Pancreas (tissue), 10 donors: Measurements from ENCODE around the gene SNTG2. TPM values are rescaled to one million over a fixed set of nuclear protein-coding genes. Genes with fewer than 3 reads are reported as not detected.

Experiments used
- ATAC-seq, 4 donors: fragments of 200-7000 bp; cut with Tn5 transposase; one replicate each; pipeline versions ENCODE4 v1.8.0 to v1.9.1; 2020; ENCODE audit warnings: mild to moderate bottlenecking in 4 of 4, moderate library complexity in 4 of 4
- DNase-seq, 6 donors: peaks; one replicate each; pipeline ENCODE4 v3.0.0-alpha.2; 2020
- FAIRE-seq: peaks from 2 replicates; lab custom pipeline; 2012; peaks lifted over from hg19 to GRCh38; lab: Jason Lieb, UNC
- H3K27ac ChIP-seq, 4 donors: fragments of 200-600 bp; sonication (generic); 1 replicate in 3 of 4; 2 replicates in 1 of 4; pipeline versions ENCODE4 v1.5.0 to v1.8.0; 2020
- H3K27me3 ChIP-seq, 4 donors: fragments of 200-600 bp; one replicate each; pipeline ENCODE4 v1.8.0; 2021
- H3K36me3 ChIP-seq, 3 donors: fragments of 200-600 bp; sonication (generic) in 1 of 3; one replicate each; pipeline versions ENCODE4 v1.5.0 to v1.8.0; 2020 to 2021
- H3K4me1 ChIP-seq, 3 donors: fragments of 200-600 bp; one replicate each; pipeline ENCODE4 v1.8.0; 2021
- H3K4me3 ChIP-seq, 4 donors: fragments of 200-600 bp; sonication (generic) in 2 of 4; one replicate each; pipeline versions ENCODE4 v1.5.0 to v1.8.0; 2020 to 2021
- H3K9me3 ChIP-seq, 4 donors: fragments of 200-600 bp; one replicate each; pipeline ENCODE4 v1.8.0; 2021
- CTCF ChIP-seq, 4 donors: fragments of 200-600 bp; sonication (generic) in 3 of 4; IDR thresholded peaks; one replicate each; pipeline versions ENCODE4 v1.5.0 to v1.8.0; 2021; ENCODE audit warnings: antibody characterized with exemption in 4 of 4
- WGBS, 2 donors: extraction: QIAGEN DNeasy Blood & Tissue Kit; methylation state at CpG; one replicate each; pipeline ENCODE4 v1.1.7; 2013; 5-methylcytosine and 5-hydroxymethylcytosine counted together
- intact Hi-C, 3 donors: fragments of 100-400 bp; cut with DNase I; formaldehyde crosslinking; loops; one replicate each; pipeline versions ENCODE4 v1.11.1 to v1.14.2; 2022
- polyA plus RNA-seq, 2 donors: library from polyadenylated mRNA; stranded (reverse); fragments of 200-250 nt; gene quantifications; one replicate each; pipeline ENCODE4 v1.2.3, GENCODE V29; 2013
- total RNA-seq, 6 donors: library from RNA; stranded (reverse); fragmentation: NEBNext Ultra II Directional in 4 of 6; extraction: Animal tissue kit (Norgen Biotek cat#: 25700) in 4 of 6; gene quantifications; one replicate each; pipeline versions ENCODE4 v1.2.1 to v1.2.4, GENCODE V29; 2021 to 2023
- donor health status: healthy with polysubstance abuse.
- donor health status: DM: no; HTN: no; CAD: no; lungs with moderate emphysema.
- donor health status: DM: no; HTN: no; CAD: no.
- donor health status: control.
- donor health status: control.
- donor health status: Bipolar disorder and iron deficiency.
- donor health status: DM: yes; HTN: yes; CAD: no.
- donor health status: DM: no; HTN: no; CAD: no.
- donor health status: DM: no; HTN: no; CAD: no.
- donor health status: DM: yes; HTN: yes; CAD: no.

The SNTG2 gene
- total and polyA plus RNA-seq, 8 donors = 1.4 to 19.2 (median 4.6) TPM

GRCh38 chr2:925711-926110, 24.9 kb upstream of the SNTG2 start:
- no peak for ATAC-seq
- H3K27me3 ChIP-seq = no peaks in the 10 kb centered on the region
- 77 to 82% methylated on average over 8 of the region's 8 CpGs for WGBS, 2 donors
- H3K4me1 ChIP-seq = peaks cover 0 to 2% (median 0%) of the 10 kb centered on the region in 3 donors
- TF ChIP-seq CTCF (IDR thresholded peaks at IDR 0.05) = no peak
- H3K36me3 ChIP-seq = no peaks in the 10 kb centered on the region
- intact Hi-C loops = no loop called here
- DNase-seq = no peak
- H3K27ac ChIP-seq = no peak overlapping the region
- H3K4me3 ChIP-seq = no peak overlapping the region
- H3K9me3 ChIP-seq = no peaks in the 10 kb centered on the region
- no peak for FAIRE-seq

- no peak for TF ChIP-seq CTCF (IDR thresholded peaks at IDR 0.05)
- FAIRE-seq (no peak), DNase-seq (no peak), ATAC-seq (no peak)
- 66 to 85% methylated on average over 12 of the region's 12 CpGs for WGBS, 2 donors
- no peak overlapping the region for H3K4me3 ChIP-seq
- no peaks in the 10 kb centered on the region for H3K27me3 ChIP-seq
- H3K4me1 ChIP-seq = peaks cover 0 to 4% (median 0%) of the 10 kb centered on the region in 3 donors
- no peak overlapping the region for H3K27ac ChIP-seq
- intact Hi-C loops = no loop called here
- no peaks in the 10 kb centered on the region for H3K9me3 ChIP-seq
- H3K36me3 ChIP-seq = no peaks in the 10 kb centered on the region
Observed at GRCh38 chr2:926259-926793, 24.3 kb upstream of the SNTG2 start.

DNA sequence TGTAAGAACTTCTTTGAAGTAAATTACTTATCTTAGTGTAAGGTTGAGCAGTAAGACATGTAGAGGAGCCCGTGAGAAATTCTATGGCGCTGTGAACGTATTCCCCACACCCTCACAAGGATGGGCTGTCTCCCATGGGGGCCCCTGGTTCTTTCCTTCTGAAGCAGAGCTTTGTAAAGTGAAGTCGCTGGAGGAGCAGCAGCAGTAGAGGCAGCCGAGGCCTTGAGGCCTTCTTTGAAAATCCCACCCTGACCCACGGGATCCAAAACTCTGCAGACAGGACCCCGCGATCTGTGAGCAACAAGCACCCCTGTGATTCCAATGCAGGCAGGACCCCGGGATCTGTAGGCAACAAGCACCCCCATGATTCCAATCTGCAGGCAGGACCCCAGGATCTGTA, 23.8 kb upstream of the SNTG2 start:
- H3K4me1 ChIP-seq = peaks cover 0 to 4% (median 0%) of the 10 kb centered on the region in 3 donors
- intact Hi-C loops = no loop called here
- DNase-seq (no peak), FAIRE-seq (no peak), ATAC-seq (no peak)
- no peaks in the 10 kb centered on the region for H3K27me3 ChIP-seq
- H3K36me3 ChIP-seq = no peaks in the 10 kb centered on the region
- WGBS, 2 donors = 79 to 83% methylated on average over 9 of the region's 9 CpGs
- TF ChIP-seq CTCF (IDR thresholded peaks at IDR 0.05) = no peak
- H3K27ac ChIP-seq = no peak overlapping the region
- H3K9me3 ChIP-seq = no peaks in the 10 kb centered on the region
- no peak overlapping the region for H3K4me3 ChIP-seq

- FAIRE-seq = no peak
- H3K27ac ChIP-seq = no peak overlapping the region
Observed at GRCh38 chr2:929011-929735, 21.5 kb upstream of the SNTG2 start.

More at GRCh38 chr2:929011-929735, 21.5 kb upstream of the SNTG2 start:
- H3K4me3 ChIP-seq = no peak overlapping the region
- WGBS, 2 donors = 68 to 88% methylated on average over 15 to 16 of the region's 16 CpGs
- intact Hi-C loops = no loop called here
- H3K9me3 ChIP-seq = no peaks in the 10 kb centered on the region
- H3K4me1 ChIP-seq = peaks cover 0 to 4% (median 0%) of the 10 kb centered on the region in 3 donors
- no peak for DNase-seq
- TF ChIP-seq CTCF (IDR thresholded peaks at IDR 0.05) = no peak
- no peak for ATAC-seq
- H3K36me3 ChIP-seq = no peaks in the 10 kb centered on the region
- no peaks in the 10 kb centered on the region for H3K27me3 ChIP-seq
